H1 (cell line): ENCODE data around the gene TLR1. TPM values are rescaled to one million over a fixed set of nuclear protein-coding genes. Genes with fewer than 3 reads are reported as not detected.

Source experiments
- CTCF ChIA-PET: fragments of 300-600 bp; sonication (Branson Sonifier 250); formaldehyde crosslinking; loops from one replicate; lab custom pipeline; 2021; ENCODE audit not compliant: partially characterized antibody; lab: Charles Lee
- POLR2A ChIA-PET: fragments of 300-600 bp; sonication (Branson Sonifier 250); formaldehyde crosslinking; loops from one replicate; lab custom pipeline; 2021; ENCODE audit warnings: inconsistent platforms; ENCODE audit not compliant: partially characterized antibody; lab: Charles Lee
- DNase-seq, 2 experiments: peaks; one replicate each; pipeline versions ENCODE4 v3.0.0 to v3.0.0-alpha.2; 2010 to 2022; ENCODE audit warnings: low spot score in 2 of 2, low read depth in 1 of 2, mixed read lengths in 1 of 2
- FAIRE-seq: peaks from 2 replicates; lab custom pipeline; 2011; peaks lifted over from hg19 to GRCh38; lab: Jason Lieb, UNC
- H2AFZ ChIP-seq: 2 replicates; pipeline ENCODE4 v1.8.1; 2012; ENCODE audit warnings: low read length, inconsistent platforms
- H2AK5ac ChIP-seq: 2 replicates; pipeline ENCODE4 v1.6.1; 2013; ENCODE audit warnings: low read depth, low read length
- H2BK120ac ChIP-seq: replicated peaks from 2 replicates; pipeline ENCODE3; 2013; ENCODE audit warnings: low read depth, low read length, inconsistent platforms
- H2BK12ac ChIP-seq: 2 replicates; pipeline ENCODE4 v1.6.1; 2013; ENCODE audit warnings: low read depth, low read length
- H2BK15ac ChIP-seq: 2 replicates; pipeline ENCODE4 v1.6.1; 2013; ENCODE audit warnings: low read length
- H2BK20ac ChIP-seq: 2 replicates; pipeline ENCODE4 v1.6.1; 2013; ENCODE audit warnings: low read length
- H2BK5ac ChIP-seq: 2 replicates; pipeline ENCODE4 v1.6.1; 2013; ENCODE audit warnings: low read depth, low read length
- H3K14ac ChIP-seq: 2 replicates; pipeline ENCODE4 v1.6.1; 2013; ENCODE audit warnings: inconsistent platforms; ENCODE audit not compliant: insufficient read length
- H3K18ac ChIP-seq: 2 replicates; pipeline ENCODE4 v1.6.1; 2013; ENCODE audit warnings: low read length; ENCODE audit errors: extremely low read depth
- H3K23ac ChIP-seq: 2 replicates; pipeline ENCODE4 v1.6.1; 2013; ENCODE audit warnings: inconsistent platforms; ENCODE audit not compliant: insufficient read length
- H3K23me2 ChIP-seq: 2 replicates; pipeline ENCODE4 v1.6.1; 2013; ENCODE audit warnings: low read depth, low read length
- H3K27ac ChIP-seq: 2 replicates; pipeline ENCODE4 v1.6.1; 2011; ENCODE audit warnings: low read depth, low read length, inconsistent platforms
- H3K27me3 ChIP-seq, 4 experiments: replicated peaks in 1 of 4; 1 replicate in 1 of 4; 2 replicates in 3 of 4; pipeline versions ENCODE4 v1.6.1 to v1.8.1; 2011 to 2013; ENCODE audit warnings: low read length in 3 of 4, mild to moderate bottlenecking in 3 of 4, inconsistent platforms in 2 of 4, mixed read lengths in 2 of 4, moderate library complexity in 1 of 4; ENCODE audit not compliant: control insufficient read depth in 3 of 4, insufficient read depth in 3 of 4; ENCODE audit errors: extremely low read depth in 1 of 4
- H3K36me3 ChIP-seq, 4 experiments: 2 replicates each; pipeline versions ENCODE4 v1.6.1 to v1.8.1; 2011 to 2013; ENCODE audit warnings: mild to moderate bottlenecking in 4 of 4, low read length in 3 of 4, moderate library complexity in 2 of 4, control low read depth in 1 of 4, inconsistent platforms in 1 of 4; ENCODE audit not compliant: insufficient read depth in 4 of 4, control insufficient read depth in 2 of 4
- H3K4ac ChIP-seq: replicated peaks from 2 replicates; pipeline ENCODE3; 2013; ENCODE audit warnings: low read length, low read depth, mixed read lengths, inconsistent platforms; ENCODE audit not compliant: insufficient read length
- H3K4me1 ChIP-seq, 4 experiments: replicated peaks in 1 of 4; 1 replicate in 1 of 4; 2 replicates in 3 of 4; pipeline versions ENCODE4 v1.6.1 to v1.8.1; 2011 to 2013; ENCODE audit warnings: low read length in 3 of 4, inconsistent platforms in 2 of 4, mixed read lengths in 1 of 4; ENCODE audit not compliant: insufficient read depth in 4 of 4, control insufficient read depth in 3 of 4
- H3K4me2 ChIP-seq, 2 experiments: 2 replicates each; pipeline versions ENCODE4 v1.6.1 to v1.8.1; 2011 to 2013; ENCODE audit warnings: low read depth in 2 of 2, low read length in 2 of 2, control low read depth in 1 of 2, inconsistent platforms in 1 of 2, mild to moderate bottlenecking in 1 of 2; ENCODE audit not compliant: insufficient read depth in 1 of 2
- H3K4me3 ChIP-seq, 4 experiments: fragments of 200-600, 300-600 bp in 1 of 4; sonication (generic), shearing (Covaris generic), sonication (Bioruptor Twin) in 1 of 4; 2 replicates each; pipeline versions ENCODE4 v1.5.1 to v1.8.1; 2011 to 2016; ENCODE audit warnings: low read length in 4 of 4, low read depth in 3 of 4, control low read depth in 2 of 4, inconsistent platforms in 2 of 4, mild to moderate bottlenecking in 2 of 4, mixed read lengths in 1 of 4, moderate library complexity in 1 of 4; ENCODE audit not compliant: insufficient read depth in 2 of 4; ENCODE audit errors: extremely low read depth in 1 of 4
- H3K56ac ChIP-seq: replicated peaks from 2 replicates; pipeline ENCODE3; 2013; ENCODE audit warnings: low read depth, mild to moderate bottlenecking, mixed read lengths, low read length, inconsistent platforms; ENCODE audit not compliant: insufficient read length
- H3K79me1 ChIP-seq: 2 replicates; pipeline ENCODE4 v1.6.1; 2013; ENCODE audit warnings: low read depth, low read length, control low read depth
- H3K79me2 ChIP-seq, 2 experiments: 2 replicates each; pipeline versions ENCODE4 v1.6.1 to v1.8.1; 2012 to 2013; ENCODE audit warnings: low read length in 2 of 2, mild to moderate bottlenecking in 2 of 2, inconsistent platforms in 1 of 2; ENCODE audit not compliant: insufficient read depth in 2 of 2, control insufficient read depth in 1 of 2
- H3K9ac ChIP-seq, 4 experiments: replicated peaks in 1 of 4; 1 replicate in 1 of 4; 2 replicates in 3 of 4; pipeline versions ENCODE4 v1.6.1 to v1.8.1; 2011 to 2013; ENCODE audit warnings: low read depth in 3 of 4, low read length in 3 of 4, control low read depth in 2 of 4, mild to moderate bottlenecking in 2 of 4, moderate library complexity in 2 of 4, inconsistent platforms in 1 of 4; ENCODE audit errors: extremely low read depth in 1 of 4
- H3K9me3 ChIP-seq, 2 experiments: 2 replicates each; pipeline versions ENCODE4 v1.6.1 to v1.8.1; 2012 to 2013; ENCODE audit warnings: mild to moderate bottlenecking in 2 of 2, moderate library complexity in 2 of 2, control low read depth in 1 of 2, inconsistent platforms in 1 of 2, low read depth in 1 of 2, low read length in 1 of 2, mixed read lengths in 1 of 2; ENCODE audit not compliant: insufficient read depth in 2 of 2
- H4K20me1 ChIP-seq, 2 experiments: replicated peaks in 1 of 2; 2 replicates each; pipeline versions ENCODE3 to v1.8.1; 2011 to 2013; ENCODE audit warnings: inconsistent platforms in 2 of 2, low read length in 2 of 2, mild to moderate bottlenecking in 1 of 2; ENCODE audit not compliant: insufficient read depth in 2 of 2, control insufficient read depth in 1 of 2
- H4K5ac ChIP-seq: 2 replicates; pipeline ENCODE4 v1.6.1; 2013; ENCODE audit warnings: low read length, low read depth, mixed read lengths, inconsistent platforms; ENCODE audit not compliant: insufficient read length
- H4K8ac ChIP-seq: 2 replicates; pipeline ENCODE4 v1.8.0; 2013; ENCODE audit warnings: mild to moderate bottlenecking, moderate library complexity, low read length, inconsistent platforms; ENCODE audit not compliant: insufficient read depth; ENCODE audit errors: extremely low read depth
- H4K91ac ChIP-seq: replicated peaks from 2 replicates; pipeline ENCODE3; 2013; ENCODE audit warnings: low read length, mixed read lengths, inconsistent platforms; ENCODE audit not compliant: insufficient read length
- BRCA1 ChIP-seq: IDR thresholded peaks from 2 replicates; pipeline ENCODE4 v1.6.1; 2012; ENCODE audit warnings: low read depth, low read length, improper control_type of control experiment
- KDM5A ChIP-seq: fragments of 200-600 bp; IDR thresholded peaks from 2 replicates; pipeline ENCODE4 v1.7.1; 2012; ENCODE audit warnings: mild to moderate bottlenecking, low read length, inconsistent platforms, mixed read lengths
- NRF1 ChIP-seq: IDR thresholded peaks from 2 replicates; pipeline ENCODE4 v1.6.1; 2011; ENCODE audit warnings: mild to moderate bottlenecking, low read depth, low read length, improper control_type of control experiment
- POLR2A ChIP-seq, 2 experiments: IDR thresholded peaks; 1 replicate in 1 of 2; 2 replicates in 1 of 2; pipeline ENCODE4 v1.6.1; 2011; ENCODE audit warnings: low read depth in 2 of 2, low read length in 2 of 2, mild to moderate bottlenecking in 2 of 2; ENCODE audit errors: control extremely low read depth in 1 of 2
- RXRA ChIP-seq: IDR thresholded peaks from 2 replicates; pipeline ENCODE4 v1.6.1; 2011; ENCODE audit warnings: low read depth, mild to moderate bottlenecking, low read length, moderate library complexity; ENCODE audit not compliant: insufficient read depth
- SAP30 ChIP-seq: fragments of 300-600 bp; sonication (generic); IDR thresholded peaks from 2 replicates; pipeline ENCODE4 v1.7.1; 2012; ENCODE audit warnings: low read length, moderate library complexity, mild to moderate bottlenecking, inconsistent platforms; ENCODE audit not compliant: insufficient read depth, insufficient replicate concordance
- ZNF274 ChIP-seq: IDR thresholded peaks from 2 replicates; pipeline ENCODE4 v1.7.0; 2012; ENCODE audit warnings: low read length, borderline replicate concordance; ENCODE audit errors: extremely low read depth
- WGBS, 2 experiments: shearing (Covaris generic) in 1 of 2; methylation state at CpG; one replicate each; pipeline versions ENCODE4 v1.1.6 to v1.1.7; 2013 to 2015; ENCODE audit warnings: low lambda C conversion rate in 2 of 2, mixed read lengths in 2 of 2, inconsistent platforms in 1 of 2, low coverage in 1 of 2, missing lambda C conversion rate in 1 of 2; ENCODE audit not compliant: insufficient replicate concordance in 2 of 2, insufficient coverage in 1 of 2, insufficient read length in 1 of 2; ENCODE audit errors: extremely low coverage in 1 of 2, missing lambda C conversion rate in 1 of 2; 5-methylcytosine and 5-hydroxymethylcytosine counted together
- polyA plus RNA-seq, 7 experiments: library from polyadenylated mRNA; depleted of rRNA in 3 of 7; stranded (reverse) in 5 of 7; unstranded in 2 of 7; fragments of >200 nt in 5 of 7; fragments of 200-250 nt in 2 of 7; gene quantifications; 1 replicate in 5 of 7; 2 replicates in 1 of 7; 4 replicates in 1 of 7; pipeline versions ENCODE4 v1.2.1 to v1.2.3, GENCODE V29; 2011 to 2013; ENCODE audit warnings: missing spikeins in 2 of 7, mixed read lengths in 2 of 7
- total RNA-seq: library from RNA; stranded (reverse); fragmentation: NEBNext Ultra II Directional; extraction: Animal tissue kit (Norgen Biotek cat#: 25700); gene quantifications from 2 replicates; pipeline ENCODE4 v1.2.1, GENCODE V29; 2021
- TF ChIP-seq, protein P1 (sequence below): IDR thresholded peaks from 2 replicates; pipeline ENCODE4 v1.6.1; 2011; ENCODE audit warnings: low read length, improper control_type of control experiment

TLR1 gene
- total and polyA plus RNA-seq, 2 of the 8 experiments (the other 6 are each of a cell fraction or from before 2014, with no cell fraction given) = not detected

GRCh38 chr4:38769857-38770256, 34.7 kb downstream of the TLR1 start:
- no peaks in the 10 kb centered on the region for H3K36me3 ChIP-seq
- CTCF ChIA-PET = interaction anchor here (0.6 to 8.0 kb wide), 4 partner anchors 9 to 424 kb away, joined by 3 to 77 read pairs (median 18); partner anchors contain the start of gene TLR10
- no peak for DNase-seq
- TF ChIP-seq, protein P1, sequence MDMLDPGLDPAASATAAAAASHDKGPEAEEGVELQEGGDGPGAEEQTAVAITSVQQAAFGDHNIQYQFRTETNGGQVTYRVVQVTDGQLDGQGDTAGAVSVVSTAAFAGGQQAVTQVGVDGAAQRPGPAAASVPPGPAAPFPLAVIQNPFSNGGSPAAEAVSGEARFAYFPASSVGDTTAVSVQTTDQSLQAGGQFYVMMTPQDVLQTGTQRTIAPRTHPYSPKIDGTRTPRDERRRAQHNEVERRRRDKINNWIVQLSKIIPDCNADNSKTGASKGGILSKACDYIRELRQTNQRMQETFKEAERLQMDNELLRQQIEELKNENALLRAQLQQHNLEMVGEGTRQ = no peak
- TF ChIP-seq KDM5A = no peak
- TF ChIP-seq POLR2A (IDR thresholded peaks at IDR 0.05; ENCODE audit: control extremely low read depth in 1 of 2, low read depth in 2 of 2, low read length in 2 of 2) = no peak
- TF ChIP-seq NRF1 = no peak
- TF ChIP-seq BRCA1 = no peak
- no peak for TF ChIP-seq SAP30
- no peak for TF ChIP-seq RXRA
- TF ChIP-seq ZNF274 = no peak

More at GRCh38 chr4:38769857-38770256, 34.7 kb downstream of the TLR1 start:
- Histone ChIP-seq H3K4me1 (no peaks in the 10 kb centered on the region), H2AK5ac (no peak overlapping the region), H4K91ac (no peak overlapping the region), H3K56ac (no peak overlapping the region), H3K23ac (no peak overlapping the region), H2BK120ac (no peak overlapping the region), H3K18ac (no peak overlapping the region), H3K27me3 (no peaks in the 10 kb centered on the region), H3K9ac (no peak overlapping the region), H3K79me2 (no peaks in the 10 kb centered on the region), H2BK5ac (no peak overlapping the region), H2BK15ac (no peak overlapping the region), H2BK12ac (no peak overlapping the region), H3K4ac (no peak overlapping the region), H4K5ac (no peak overlapping the region), H4K8ac (no peak overlapping the region), H2AFZ (no peak overlapping the region), H3K14ac (no peak overlapping the region), H3K9me3 (no peaks in the 10 kb centered on the region), H3K79me1 (no peaks in the 10 kb centered on the region), H2BK20ac (no peak overlapping the region), H3K23me2 (no peaks in the 10 kb centered on the region), H4K20me1 (no peaks in the 10 kb centered on the region), H3K4me2 (no peak overlapping the region), H3K4me3 (no peak overlapping the region), H3K27ac (no peak overlapping the region)
- POLR2A ChIA-PET = no interaction called here
- no peak for FAIRE-seq
- WGBS, 2 experiments = 87% methylated on average over 2 of the region's 2 CpGs; no CpG with 5 or more reads in 1 of the 2 experiments
